Measurements from ENCODE around the gene PLAAT2.
"Not testable (repeated sequence)": the region's sequence is repeated elsewhere in the genome, so short reads cannot be mapped to it uniquely, and the experiment has no call there.

Gene PLAAT2

GRCh38 chr11:63560506-63561180 is 2.5 kb downstream of the PLAAT2 start:
- Mint-ChIP-seq H3K4me1 (peaks cover 70% of the 10 kb centered on the region), H3K4me3 (peak overlapping the region in 1 of 2 donors; percentile 10), H3K9me3 (no peaks in the 10 kb centered on the region), H3K27me3 (no peaks in the 10 kb centered on the region), H3K27ac (peak overlapping the region in 1 of 2 donors; percentile 75)
- DNase-seq (no peak), ATAC-seq (no peak)

GRCh38 chr11:63558459-63559157 is 4.6 kb downstream of the PLAAT2 start:
- Mint-ChIP-seq H3K27me3 (no peaks in the 10 kb centered on the region), H3K4me3 (no peak overlapping the region), H3K9me3 (no peaks in the 10 kb centered on the region), H3K27ac (no peak overlapping the region), H3K4me1 (peaks cover 71% of the 10 kb centered on the region)
- no peak for DNase-seq
- no peak for ATAC-seq

GRCh38 chr11:63557570-63557969 is 5.6 kb downstream of the PLAAT2 start:
- Mint-ChIP-seq H3K4me3 (no peak overlapping the region), H3K27me3 (no peaks in the 10 kb centered on the region), H3K4me1 (peaks cover 71% of the 10 kb centered on the region), H3K27ac (no peak overlapping the region), H3K9me3 (no peaks in the 10 kb centered on the region)
- ATAC-seq: no peak
- no peak for DNase-seq

- DNase-seq: no peak
- no peak overlapping the region for H3K4me3 Mint-ChIP-seq
- no peak overlapping the region for H3K27ac Mint-ChIP-seq
- no peaks in the 10 kb centered on the region for H3K27me3 Mint-ChIP-seq
- ATAC-seq: no peak
- H3K9me3 Mint-ChIP-seq: no peaks in the 10 kb centered on the region
- H3K4me1 Mint-ChIP-seq: peaks cover 76% of the 10 kb centered on the region
These were observed 6.7 kb downstream of the PLAAT2 start for GRCh38 chr11:63556404-63557013.

- no peak for ATAC-seq
- peak overlapping the region in 1 of 2 donors; percentile 23 for H3K27ac Mint-ChIP-seq
These were observed 8.3 kb downstream of the PLAAT2 start for GRCh38 chr11:63554877-63555223.

GRCh38 chr11:63553759-63554158 is 9.4 kb downstream of the PLAAT2 start:
- no peaks in the 10 kb centered on the region for H3K27me3 Mint-ChIP-seq
- DNase-seq (peak; percentile 53 to 63), ATAC-seq (peak; percentile 85)
- peak overlapping the region; percentile 77 to 84 for H3K4me3 Mint-ChIP-seq
- peaks cover 75% of the 10 kb centered on the region for H3K4me1 Mint-ChIP-seq
- H3K27ac Mint-ChIP-seq: peak overlapping the region; percentile 93 to 95
- no peaks in the 10 kb centered on the region for H3K9me3 Mint-ChIP-seq

More at GRCh38 chr11:63554877-63555223, 8.3 kb downstream of the PLAAT2 start:
- H3K9me3 Mint-ChIP-seq: no peaks in the 10 kb centered on the region
- H3K4me1 Mint-ChIP-seq: peaks cover 72% of the 10 kb centered on the region
- no peak for DNase-seq
- no peak overlapping the region for H3K4me3 Mint-ChIP-seq
- H3K27me3 Mint-ChIP-seq: no peaks in the 10 kb centered on the region

- Mint-ChIP-seq H3K4me3 (peak overlapping the region; percentile 84 to 86), H3K27me3 (no peaks in the 10 kb centered on the region), H3K27ac (peak overlapping the region; percentile 4 to 59), H3K4me1 (peaks cover 68% of the 10 kb centered on the region), H3K9me3 (no peaks in the 10 kb centered on the region)
- DNase-seq (no peak), ATAC-seq (no peak)
These were observed 10.3 kb downstream of the PLAAT2 start for GRCh38 chr11:63552921-63553320.

- DNase-seq (peak; percentile 47 to 54), ATAC-seq (peak; percentile 49)
- Mint-ChIP-seq H3K9me3 (no peaks in the 10 kb centered on the region), H3K4me3 (peak overlapping the region; percentile 84 to 86), H3K27me3 (no peaks in the 10 kb centered on the region), H3K27ac (peak overlapping the region; percentile 92 to 95), H3K4me1 (peaks cover 68% of the 10 kb centered on the region)
These were observed 11.3 kb downstream of the PLAAT2 start for GRCh38 chr11:63551889-63552266.

- H3K27ac Mint-ChIP-seq: peak overlapping the region; percentile 92 to 95
- peaks cover 63% of the 10 kb centered on the region for H3K4me1 Mint-ChIP-seq
- ATAC-seq (peak; percentile 44), DNase-seq (peak; percentile 65 to 69)
- peak overlapping the region; percentile 84 to 86 for H3K4me3 Mint-ChIP-seq
- no peaks in the 10 kb centered on the region for H3K27me3 Mint-ChIP-seq
- no peaks in the 10 kb centered on the region for H3K9me3 Mint-ChIP-seq
These were observed 11.9 kb downstream of the PLAAT2 start for GRCh38 chr11:63551091-63551888.

- not testable (repeated sequence) for DNase-seq, H3K27me3 Mint-ChIP-seq, ATAC-seq, H3K9me3 Mint-ChIP-seq
- peak overlapping the region in 1 of 2 donors; percentile 45 for H3K27ac Mint-ChIP-seq
- peaks cover 53% of the 10 kb centered on the region for H3K4me1 Mint-ChIP-seq
- peak overlapping the region in 1 of 2 donors; percentile 86 for H3K4me3 Mint-ChIP-seq
These were observed 13.0 kb downstream of the PLAAT2 start for GRCh38 chr11:63550156-63550700.

- ATAC-seq (no peak), DNase-seq (no peak)
- Mint-ChIP-seq H3K27me3 (no peaks in the 10 kb centered on the region), H3K4me1 (peaks cover 50% of the 10 kb centered on the region), H3K9me3 (no peaks in the 10 kb centered on the region), H3K4me3 (peak overlapping the region in 1 of 2 donors; percentile 8), H3K27ac (no peak overlapping the region)
These were observed 13.8 kb downstream of the PLAAT2 start for GRCh38 chr11:63549411-63549810.

- no peaks in the 10 kb centered on the region for H3K27me3 Mint-ChIP-seq
- no peak overlapping the region for H3K27ac Mint-ChIP-seq
- H3K4me3 Mint-ChIP-seq: no peak overlapping the region
- DNase-seq: no peak
- no peak for ATAC-seq
- H3K4me1 Mint-ChIP-seq: peaks cover 40% of the 10 kb centered on the region
- no peaks in the 10 kb centered on the region for H3K9me3 Mint-ChIP-seq
These were observed 15.0 kb downstream of the PLAAT2 start for GRCh38 chr11:63548178-63548577.

- DNase-seq (no peak), ATAC-seq (no peak)
- Mint-ChIP-seq H3K27ac (no peak overlapping the region), H3K9me3 (no peaks in the 10 kb centered on the region), H3K27me3 (no peaks in the 10 kb centered on the region), H3K4me1 (peaks cover 34% of the 10 kb centered on the region), H3K4me3 (no peak overlapping the region)
These were observed 16.1 kb downstream of the PLAAT2 start for GRCh38 chr11:63547061-63547460.

- Mint-ChIP-seq H3K27me3 (no peaks in the 10 kb centered on the region), H3K4me1 (peaks cover 26% of the 10 kb centered on the region), H3K9me3 (no peaks in the 10 kb centered on the region), H3K4me3 (no peak overlapping the region), H3K27ac (no peak overlapping the region)
- DNase-seq (no peak), ATAC-seq (no peak)
These were observed 19.5 kb downstream of the PLAAT2 start for GRCh38 chr11:63543711-63544110.

GRCh38 chr11:63542506-63542905 is 20.7 kb downstream of the PLAAT2 start:
- H3K4me3 Mint-ChIP-seq, H3K9me3 Mint-ChIP-seq, DNase-seq: not testable (repeated sequence)

More at GRCh38 chr11:63542506-63542905, 20.7 kb downstream of the PLAAT2 start:
- H3K27me3 Mint-ChIP-seq, ATAC-seq, H3K27ac Mint-ChIP-seq: not testable (repeated sequence)
- peaks cover 38% of the 10 kb centered on the region for H3K4me1 Mint-ChIP-seq
